Measurements from ENCODE around the gene LDAF1. TPM values are rescaled to one million over a fixed set of nuclear protein-coding genes. Genes with fewer than 3 reads are reported as not detected.

Gene LDAF1
- total RNA-seq, 1 donor = 65.5 TPM

- no peak overlapping the region for H3K4me2 ChIP-seq (ENCODE audit: insufficient read depth, low read length)
- TF ChIP-seq CTCF (IDR thresholded peaks at IDR 0.05; ENCODE audit: extremely low read depth, low read depth, low read length) = no peak
- peaks cover 9% of the 10 kb centered on the region for H3K4me1 ChIP-seq (ENCODE audit: insufficient read depth, low read length)
- DNase-seq (ENCODE audit: insufficient read length, low spot score, missing footprints) = no peak
- H3K27me3 ChIP-seq (ENCODE audit: insufficient read depth, low read length) = no peaks in the 10 kb centered on the region
- H3K4me3 ChIP-seq (ENCODE audit: insufficient read depth, low read length) = no peak overlapping the region
- no peak overlapping the region for H3K27ac ChIP-seq (ENCODE audit: low read depth, low read length)
- no peaks in the 10 kb centered on the region for H3K79me2 ChIP-seq (ENCODE audit: insufficient read depth, low read length)
- no peaks in the 10 kb centered on the region for H4K20me1 ChIP-seq (ENCODE audit: insufficient read depth, low read length)
- H3K36me3 ChIP-seq (ENCODE audit: insufficient read depth, low read length) = peaks cover 12% of the 10 kb centered on the region
- H2AFZ ChIP-seq (ENCODE audit: low read length) = no peak overlapping the region
- no peaks in the 10 kb centered on the region for H3K9me3 ChIP-seq (ENCODE audit: low read depth, low read length)
Measured at GRCh38 chr16:21184834-21185233, 26.4 kb downstream of the LDAF1 start.

- no peak for DNase-seq (ENCODE audit: insufficient read length, low spot score, missing footprints)
- Histone ChIP-seq H3K4me2 (ENCODE audit: insufficient read depth, low read length) (no peak overlapping the region), H3K4me1 (ENCODE audit: insufficient read depth, low read length) (peaks cover 9% of the 10 kb centered on the region), H3K79me2 (ENCODE audit: insufficient read depth, low read length) (no peaks in the 10 kb centered on the region), H2AFZ (ENCODE audit: low read length) (no peak overlapping the region), H3K27ac (ENCODE audit: low read depth, low read length) (no peak overlapping the region), H3K9me3 (ENCODE audit: low read depth, low read length) (no peaks in the 10 kb centered on the region), H3K27me3 (ENCODE audit: insufficient read depth, low read length) (peaks cover 5% of the 10 kb centered on the region), H4K20me1 (ENCODE audit: insufficient read depth, low read length) (no peaks in the 10 kb centered on the region), H3K36me3 (ENCODE audit: insufficient read depth, low read length) (peaks cover 10% of the 10 kb centered on the region), H3K4me3 (ENCODE audit: insufficient read depth, low read length) (no peak overlapping the region)
- TF ChIP-seq CTCF (IDR thresholded peaks at IDR 0.05; ENCODE audit: extremely low read depth, low read depth, low read length) = no peak
Measured at GRCh38 chr16:21185659-21186325, 27.3 kb downstream of the LDAF1 start.

- H3K4me3 ChIP-seq (ENCODE audit: insufficient read depth, low read length) = no peak overlapping the region
- H3K79me2 ChIP-seq (ENCODE audit: insufficient read depth, low read length) = no peaks in the 10 kb centered on the region
- peaks cover 5% of the 10 kb centered on the region for H3K27me3 ChIP-seq (ENCODE audit: insufficient read depth, low read length)
- no peak for DNase-seq (ENCODE audit: insufficient read length, low spot score, missing footprints)
- no peak overlapping the region for H3K27ac ChIP-seq (ENCODE audit: low read depth, low read length)
- no peaks in the 10 kb centered on the region for H4K20me1 ChIP-seq (ENCODE audit: insufficient read depth, low read length)
- H3K4me2 ChIP-seq (ENCODE audit: insufficient read depth, low read length) = no peak overlapping the region
- H3K36me3 ChIP-seq (ENCODE audit: insufficient read depth, low read length) = peaks cover 5% of the 10 kb centered on the region
- H2AFZ ChIP-seq (ENCODE audit: low read length) = no peak overlapping the region
- H3K9me3 ChIP-seq (ENCODE audit: low read depth, low read length) = no peaks in the 10 kb centered on the region
- peaks cover 9% of the 10 kb centered on the region for H3K4me1 ChIP-seq (ENCODE audit: insufficient read depth, low read length)
- TF ChIP-seq CTCF (IDR thresholded peaks at IDR 0.05; ENCODE audit: extremely low read depth, low read depth, low read length) = no peak
Measured at GRCh38 chr16:21186326-21186691, 27.8 kb downstream of the LDAF1 start.

- no peak for TF ChIP-seq CTCF (IDR thresholded peaks at IDR 0.05; ENCODE audit: extremely low read depth, low read depth, low read length)
- H3K4me1 ChIP-seq (ENCODE audit: insufficient read depth, low read length) = peaks cover 9% of the 10 kb centered on the region
- no peak overlapping the region for H2AFZ ChIP-seq (ENCODE audit: low read length)
- no peak for DNase-seq (ENCODE audit: insufficient read length, low spot score, missing footprints)
- H4K20me1 ChIP-seq (ENCODE audit: insufficient read depth, low read length) = no peaks in the 10 kb centered on the region
- H3K4me3 ChIP-seq (ENCODE audit: insufficient read depth, low read length) = no peak overlapping the region
- H3K27me3 ChIP-seq (ENCODE audit: insufficient read depth, low read length) = peaks cover 16% of the 10 kb centered on the region
- no peaks in the 10 kb centered on the region for H3K79me2 ChIP-seq (ENCODE audit: insufficient read depth, low read length)
- no peaks in the 10 kb centered on the region for H3K36me3 ChIP-seq (ENCODE audit: insufficient read depth, low read length)
- H3K27ac ChIP-seq (ENCODE audit: low read depth, low read length) = no peak overlapping the region
- no peaks in the 10 kb centered on the region for H3K9me3 ChIP-seq (ENCODE audit: low read depth, low read length)
- no peak overlapping the region for H3K4me2 ChIP-seq (ENCODE audit: insufficient read depth, low read length)
Measured at GRCh38 chr16:21189311-21189710, 30.8 kb downstream of the LDAF1 start.
